Lower leg skin (tissue), 3 donors: ENCODE results near the gene MORN4.

Experiments used
- POLR2A ChIP-seq, 2 donors: fragments of 450-650 bp; IDR thresholded peaks; one replicate each; pipeline ENCODE4 v1.6.1; 2016 to 2017; ENCODE audit warnings: antibody characterized with exemption in 2 of 2, mild to moderate bottlenecking in 1 of 2, moderate library complexity in 1 of 2
- TF ChIP-seq, protein P1 (sequence below), 3 donors: fragments of 450-650 bp; IDR thresholded peaks; one replicate each; pipeline ENCODE4 v1.5.1; 2016; ENCODE audit warnings: antibody characterized with exemption in 3 of 3, mild to moderate bottlenecking in 3 of 3, moderate library complexity in 2 of 3

DNA sequence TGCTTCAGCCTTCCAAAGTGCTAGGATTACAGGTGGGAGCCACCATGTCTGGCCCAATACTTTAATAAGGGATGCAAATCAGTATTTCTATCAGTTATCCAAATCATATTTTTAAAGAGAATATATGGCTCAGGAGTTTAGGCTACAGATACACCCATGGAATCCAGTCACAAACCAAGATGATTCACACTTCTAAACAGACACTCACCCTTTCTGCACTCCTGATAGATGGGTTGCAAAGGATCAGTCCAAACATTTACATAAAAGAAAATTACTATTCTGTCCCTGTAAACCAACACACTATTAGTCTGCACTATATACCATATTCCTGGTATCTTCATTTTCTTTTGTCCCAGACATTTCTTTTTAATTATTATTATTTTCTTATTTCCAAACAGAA is 2.2 kb downstream of the MORN4 start:
- no peak for TF ChIP-seq POLR2A (IDR thresholded peaks at IDR 0.05)
- TF ChIP-seq, protein P1, sequence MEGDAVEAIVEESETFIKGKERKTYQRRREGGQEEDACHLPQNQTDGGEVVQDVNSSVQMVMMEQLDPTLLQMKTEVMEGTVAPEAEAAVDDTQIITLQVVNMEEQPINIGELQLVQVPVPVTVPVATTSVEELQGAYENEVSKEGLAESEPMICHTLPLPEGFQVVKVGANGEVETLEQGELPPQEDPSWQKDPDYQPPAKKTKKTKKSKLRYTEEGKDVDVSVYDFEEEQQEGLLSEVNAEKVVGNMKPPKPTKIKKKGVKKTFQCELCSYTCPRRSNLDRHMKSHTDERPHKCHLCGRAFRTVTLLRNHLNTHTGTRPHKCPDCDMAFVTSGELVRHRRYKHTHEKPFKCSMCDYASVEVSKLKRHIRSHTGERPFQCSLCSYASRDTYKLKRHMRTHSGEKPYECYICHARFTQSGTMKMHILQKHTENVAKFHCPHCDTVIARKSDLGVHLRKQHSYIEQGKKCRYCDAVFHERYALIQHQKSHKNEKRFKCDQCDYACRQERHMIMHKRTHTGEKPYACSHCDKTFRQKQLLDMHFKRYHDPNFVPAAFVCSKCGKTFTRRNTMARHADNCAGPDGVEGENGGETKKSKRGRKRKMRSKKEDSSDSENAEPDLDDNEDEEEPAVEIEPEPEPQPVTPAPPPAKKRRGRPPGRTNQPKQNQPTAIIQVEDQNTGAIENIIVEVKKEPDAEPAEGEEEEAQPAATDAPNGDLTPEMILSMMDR (IDR thresholded peaks at IDR 0.05), result no peak
